OCI-LY3 (cell line): ENCODE results near the gene SH3RF3.

ENCODE experiments used
- EZH2phosphoT487 ChIP-seq: fragments of 200-600 bp; shearing (Covaris generic); IDR thresholded peaks from 2 replicates; pipeline ENCODE4 v1.6.1; 2018; ENCODE audit warnings: antibody characterized with exemption, mixed run types, low read depth
- TF ChIP-seq, protein P1 (sequence below): fragments of 200-600, 300-600 bp; sonication (generic); IDR thresholded peaks from 2 replicates; pipeline ENCODE4 v1.5.1; 2014; ENCODE audit warnings: antibody characterized with exemption, low read length, low read depth

DNA sequence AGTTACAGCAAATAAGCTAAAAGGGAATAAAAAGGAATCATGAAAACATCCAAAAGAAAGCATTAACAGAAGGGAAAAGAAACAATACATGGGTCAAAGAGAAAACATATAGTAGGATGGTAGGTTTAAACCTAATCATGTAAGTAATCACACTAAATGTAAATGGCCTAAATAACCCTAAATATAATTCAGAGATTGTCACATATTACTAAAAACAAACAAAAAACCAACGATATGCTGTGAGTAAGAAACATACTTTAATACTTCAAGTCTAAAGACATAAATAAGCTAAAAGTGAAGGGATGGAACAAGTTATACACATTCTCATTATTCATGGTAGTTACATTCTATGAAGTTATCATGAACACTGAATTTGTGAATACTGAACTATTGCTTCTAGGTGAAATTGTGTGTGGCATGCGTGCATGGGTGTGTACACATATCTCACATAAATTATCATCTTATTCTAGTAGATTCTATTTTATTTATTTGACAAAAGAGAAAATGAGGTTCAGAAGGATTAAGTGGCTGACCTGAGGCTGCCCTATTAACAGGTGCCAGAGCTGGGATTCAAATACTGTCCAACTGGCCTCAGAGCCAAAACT, 313.8 kb downstream of the SH3RF3 start:
- TF ChIP-seq, protein P1, sequence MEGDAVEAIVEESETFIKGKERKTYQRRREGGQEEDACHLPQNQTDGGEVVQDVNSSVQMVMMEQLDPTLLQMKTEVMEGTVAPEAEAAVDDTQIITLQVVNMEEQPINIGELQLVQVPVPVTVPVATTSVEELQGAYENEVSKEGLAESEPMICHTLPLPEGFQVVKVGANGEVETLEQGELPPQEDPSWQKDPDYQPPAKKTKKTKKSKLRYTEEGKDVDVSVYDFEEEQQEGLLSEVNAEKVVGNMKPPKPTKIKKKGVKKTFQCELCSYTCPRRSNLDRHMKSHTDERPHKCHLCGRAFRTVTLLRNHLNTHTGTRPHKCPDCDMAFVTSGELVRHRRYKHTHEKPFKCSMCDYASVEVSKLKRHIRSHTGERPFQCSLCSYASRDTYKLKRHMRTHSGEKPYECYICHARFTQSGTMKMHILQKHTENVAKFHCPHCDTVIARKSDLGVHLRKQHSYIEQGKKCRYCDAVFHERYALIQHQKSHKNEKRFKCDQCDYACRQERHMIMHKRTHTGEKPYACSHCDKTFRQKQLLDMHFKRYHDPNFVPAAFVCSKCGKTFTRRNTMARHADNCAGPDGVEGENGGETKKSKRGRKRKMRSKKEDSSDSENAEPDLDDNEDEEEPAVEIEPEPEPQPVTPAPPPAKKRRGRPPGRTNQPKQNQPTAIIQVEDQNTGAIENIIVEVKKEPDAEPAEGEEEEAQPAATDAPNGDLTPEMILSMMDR = no peak
- no peak for TF ChIP-seq EZH2phosphoT487
